NB4 (cell line): Measurements from ENCODE around the gene RIPK3.

Experiments used
- CTCF ChIP-seq: IDR thresholded peaks from one replicate; pipeline ENCODE4 v1.5.1; 2012; ENCODE audit warnings: low read depth, low read length
- POLR2A ChIP-seq: IDR thresholded peaks from 2 replicates; pipeline ENCODE4 v1.6.1; 2011; ENCODE audit warnings: mild to moderate bottlenecking; ENCODE audit not compliant: insufficient read length; ENCODE audit errors: extremely low read depth

DNA sequence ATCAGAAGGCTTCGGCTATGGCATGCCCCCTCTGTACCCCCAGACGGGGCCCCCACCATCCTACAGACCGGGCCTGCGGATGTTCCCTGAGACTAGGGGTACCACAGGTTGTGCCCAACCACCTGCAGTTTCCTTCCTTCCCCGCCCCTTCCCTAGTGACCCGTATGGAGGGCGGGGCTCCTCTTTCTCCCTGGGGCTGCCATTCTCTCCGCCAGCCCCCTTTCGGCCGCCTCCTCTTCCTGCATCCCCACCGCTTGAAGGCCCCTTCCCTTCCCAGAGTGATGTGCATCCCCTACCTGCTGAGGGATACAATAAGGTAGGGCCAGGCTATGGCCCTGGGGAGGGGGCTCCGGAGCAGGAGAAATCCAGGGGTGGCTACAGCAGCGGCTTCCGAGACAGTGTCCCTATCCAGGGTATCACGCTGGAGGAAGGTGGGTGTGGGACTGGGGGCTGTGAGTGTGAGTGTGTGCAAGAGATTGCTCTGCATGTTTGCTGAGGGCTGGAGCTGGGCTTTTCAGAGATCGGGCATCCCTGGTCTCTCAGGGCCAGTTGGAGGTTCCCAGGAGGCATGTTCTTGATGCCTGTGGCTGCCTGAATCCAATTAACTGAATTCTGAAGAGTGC, 36.8 kb upstream of the RIPK3 start:
- TF ChIP-seq CTCF (no peak), POLR2A (no peak)
